ENCODE results near the gene WWOX.

DNA sequence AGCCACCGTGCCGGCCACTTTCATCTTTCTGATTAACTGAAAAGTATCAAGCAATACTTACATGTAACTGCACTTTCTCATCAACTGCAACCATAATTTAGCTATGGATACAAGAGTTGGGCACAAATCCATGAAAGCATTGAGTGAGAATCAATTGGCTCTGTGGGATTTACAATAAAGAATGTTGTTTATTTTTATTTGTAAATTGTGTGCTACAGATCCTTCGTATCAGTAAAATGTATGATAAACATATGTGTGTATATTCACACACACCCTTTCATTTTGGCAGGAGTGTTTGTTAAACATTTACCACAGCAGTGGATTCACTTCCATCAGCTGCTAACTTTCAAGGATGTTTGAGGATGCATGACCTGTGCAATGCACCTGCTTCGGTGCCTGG is 411.0 kb downstream of the WWOX start:
- TF ChIP-seq SMC3 (IDR thresholded peaks at IDR 0.05): no peak
- TF ChIP-seq NFE2L2 (conservative IDR thresholded peaks at IDR 0.05; ENCODE audit: low read length): no peak
- no peak for TF ChIP-seq BHLHE40 (IDR thresholded peaks at IDR 0.05; ENCODE audit: low read depth, low read length)
- no peak for TF ChIP-seq CTCF (IDR thresholded peaks at IDR 0.05)
- TF ChIP-seq POLR2A (IDR thresholded peaks at IDR 0.05; ENCODE audit: low read length): no peak
- TF ChIP-seq JUNB (IDR thresholded peaks at IDR 0.05): no peak
- no peak for TF ChIP-seq CEBPB (IDR thresholded peaks at IDR 0.05)
- TF ChIP-seq CBX8 (IDR thresholded peaks at IDR 0.05): no peak
- TF ChIP-seq, protein P1, sequence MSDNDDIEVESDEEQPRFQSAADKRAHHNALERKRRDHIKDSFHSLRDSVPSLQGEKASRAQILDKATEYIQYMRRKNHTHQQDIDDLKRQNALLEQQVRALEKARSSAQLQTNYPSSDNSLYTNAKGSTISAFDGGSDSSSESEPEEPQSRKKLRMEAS (IDR thresholded peaks at IDR 0.05): no peak
- no peak for TF ChIP-seq EP300 (IDR thresholded peaks at IDR 0.05)
- no peak for TF ChIP-seq POLR2AphosphoS2 (conservative IDR thresholded peaks at IDR 0.05; ENCODE audit: low read length)
- no peak for TF ChIP-seq EHMT2 (IDR thresholded peaks at IDR 0.05; ENCODE audit: low read depth)
- TF ChIP-seq, protein P2, sequence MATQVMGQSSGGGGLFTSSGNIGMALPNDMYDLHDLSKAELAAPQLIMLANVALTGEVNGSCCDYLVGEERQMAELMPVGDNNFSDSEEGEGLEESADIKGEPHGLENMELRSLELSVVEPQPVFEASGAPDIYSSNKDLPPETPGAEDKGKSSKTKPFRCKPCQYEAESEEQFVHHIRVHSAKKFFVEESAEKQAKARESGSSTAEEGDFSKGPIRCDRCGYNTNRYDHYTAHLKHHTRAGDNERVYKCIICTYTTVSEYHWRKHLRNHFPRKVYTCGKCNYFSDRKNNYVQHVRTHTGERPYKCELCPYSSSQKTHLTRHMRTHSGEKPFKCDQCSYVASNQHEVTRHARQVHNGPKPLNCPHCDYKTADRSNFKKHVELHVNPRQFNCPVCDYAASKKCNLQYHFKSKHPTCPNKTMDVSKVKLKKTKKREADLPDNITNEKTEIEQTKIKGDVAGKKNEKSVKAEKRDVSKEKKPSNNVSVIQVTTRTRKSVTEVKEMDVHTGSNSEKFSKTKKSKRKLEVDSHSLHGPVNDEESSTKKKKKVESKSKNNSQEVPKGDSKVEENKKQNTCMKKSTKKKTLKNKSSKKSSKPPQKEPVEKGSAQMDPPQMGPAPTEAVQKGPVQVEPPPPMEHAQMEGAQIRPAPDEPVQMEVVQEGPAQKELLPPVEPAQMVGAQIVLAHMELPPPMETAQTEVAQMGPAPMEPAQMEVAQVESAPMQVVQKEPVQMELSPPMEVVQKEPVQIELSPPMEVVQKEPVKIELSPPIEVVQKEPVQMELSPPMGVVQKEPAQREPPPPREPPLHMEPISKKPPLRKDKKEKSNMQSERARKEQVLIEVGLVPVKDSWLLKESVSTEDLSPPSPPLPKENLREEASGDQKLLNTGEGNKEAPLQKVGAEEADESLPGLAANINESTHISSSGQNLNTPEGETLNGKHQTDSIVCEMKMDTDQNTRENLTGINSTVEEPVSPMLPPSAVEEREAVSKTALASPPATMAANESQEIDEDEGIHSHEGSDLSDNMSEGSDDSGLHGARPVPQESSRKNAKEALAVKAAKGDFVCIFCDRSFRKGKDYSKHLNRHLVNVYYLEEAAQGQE (IDR thresholded peaks at IDR 0.05): no peak
